ENCODE data around the gene ZW10. TPM values are rescaled to one million over a fixed set of nuclear protein-coding genes. Genes with fewer than 3 reads are reported as not detected.
"Not testable (repeated sequence)": the region's sequence is repeated elsewhere in the genome, so short reads cannot be mapped to it uniquely, and the experiment has no call there.

The ZW10 gene
- total and polyA plus RNA-seq, 10 of the 15 experiments (the other 5 are each of a cell fraction or from before 2014, with no cell fraction given), result 5.4 to 32.0 (median 17.3) TPM

DNA sequence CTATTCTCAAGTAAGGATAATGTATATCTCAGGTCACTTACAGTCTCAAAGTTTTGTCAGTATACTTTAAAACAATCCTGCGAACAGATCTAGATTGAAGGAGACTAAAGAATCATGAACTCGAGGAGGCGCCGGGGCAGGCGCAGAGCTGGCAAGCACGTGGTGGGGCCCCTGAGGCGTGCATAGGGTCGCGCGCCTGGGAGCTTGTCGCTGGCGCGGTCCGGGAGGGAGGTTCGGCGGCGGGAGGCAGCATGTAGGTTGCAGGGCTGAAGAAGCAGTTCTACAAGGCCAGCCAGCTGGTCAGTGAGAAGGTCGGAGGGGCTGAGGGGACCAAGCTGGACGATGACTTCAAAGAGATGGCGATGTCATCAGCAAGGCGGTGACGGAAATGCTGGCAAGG, 15.5 kb upstream of the ZW10 start:
- H3K27me3 ChIP-seq (replicated peaks in 1 of 2; ENCODE audit: control insufficient read depth in 2 of 2, insufficient read depth in 2 of 2, low read length in 1 of 2); H3K9ac ChIP-seq (ENCODE audit: control insufficient read depth, insufficient read depth, low read length); H3K27ac ChIP-seq (ENCODE audit: control insufficient read depth, insufficient read depth); H2AFZ ChIP-seq (ENCODE audit: control insufficient read depth, low read depth, low read length); H4K20me1 ChIP-seq (ENCODE audit: control insufficient read depth, insufficient read depth); RAD21 ChIA-PET (ENCODE audit: unreplicated experiment); POLR2A ChIA-PET; in situ Hi-C loops (cut with MboI); intact Hi-C loops (cut with micrococcal nuclease; ENCODE audit: unreplicated experiment); H3K4me1 ChIP-seq (ENCODE audit: control insufficient read depth, insufficient read depth, low read length); SMC1A ChIA-PET (ENCODE audit: uncharacterized antibody, unreplicated experiment); H3K4me2 ChIP-seq (ENCODE audit: control insufficient read depth, insufficient read depth); H3K4me3 ChIP-seq; H3K36me3 ChIP-seq (ENCODE audit: control insufficient read depth in 2 of 2, insufficient read depth in 2 of 2, low read length in 1 of 2); ATAC-seq; FAIRE-seq; H3K9me3 ChIP-seq (replicated peaks; ENCODE audit: control insufficient read depth, insufficient read depth, low read length); H3K79me2 ChIP-seq (ENCODE audit: control insufficient read depth, insufficient read depth, low read length); CTCF ChIA-PET; DNase-seq (ENCODE audit: low read depth, low spot score); BruUV-seq (replicated peaks): not testable (repeated sequence)
- WGBS (ENCODE audit: insufficient coverage, insufficient replicate concordance, low lambda C conversion rate, missing lambda C conversion rate), result 79% methylated on average over 22 of the region's 22 CpGs

DNA sequence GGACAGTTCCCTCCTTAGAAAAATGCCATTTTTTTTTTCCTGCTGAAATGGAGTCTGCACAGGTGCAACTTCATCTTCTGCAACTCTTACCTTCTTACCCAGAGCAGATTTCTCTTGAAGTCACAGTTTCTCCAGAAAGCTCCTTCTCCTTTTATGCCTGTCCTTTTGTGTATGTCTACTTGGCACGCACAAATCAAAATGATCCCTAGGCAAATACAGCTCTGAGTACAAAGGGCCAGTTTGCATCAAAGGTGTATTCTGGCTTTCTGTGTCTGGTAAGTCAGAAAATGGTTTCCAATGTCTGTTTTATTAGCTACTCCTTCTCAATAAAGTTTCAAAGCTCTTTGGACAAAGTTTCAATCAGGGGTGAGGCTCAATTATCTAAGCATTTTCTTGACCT, 8.6 kb upstream of the ZW10 start:
- Histone ChIP-seq H3K4me2 (ENCODE audit: control insufficient read depth, insufficient read depth) (no peak overlapping the region), H3K4me3 (no peak overlapping the region), H3K9ac (ENCODE audit: control insufficient read depth, insufficient read depth, low read length) (no peak overlapping the region), H4K20me1 (ENCODE audit: control insufficient read depth, insufficient read depth) (no peaks in the 10 kb centered on the region), H3K9me3 (replicated peaks; ENCODE audit: control insufficient read depth, insufficient read depth, low read length) (no peaks in the 10 kb centered on the region), H3K4me1 (ENCODE audit: control insufficient read depth, insufficient read depth, low read length) (no peaks in the 10 kb centered on the region), H3K79me2 (ENCODE audit: control insufficient read depth, insufficient read depth, low read length) (no peaks in the 10 kb centered on the region), H3K27ac (ENCODE audit: control insufficient read depth, insufficient read depth) (no peak overlapping the region), H3K27me3 (replicated peaks in 1 of 2; ENCODE audit: control insufficient read depth in 2 of 2, insufficient read depth in 2 of 2, low read length in 1 of 2) (peaks cover 2 to 3% of the 10 kb centered on the region in 2 experiments; a peak in 2 of 4 replicates), H3K36me3 (ENCODE audit: control insufficient read depth in 2 of 2, insufficient read depth in 2 of 2, low read length in 1 of 2) (no peaks in the 10 kb centered on the region), H2AFZ (ENCODE audit: control insufficient read depth, low read depth, low read length) (no peak overlapping the region)
- ChIA-PET RAD21 (ENCODE audit: unreplicated experiment) (no interaction called here), SMC1A (ENCODE audit: uncharacterized antibody, unreplicated experiment) (interaction anchor here (1.8 kb wide), 1 partner anchor 24 kb away, joined by 3 read pairs; no protein-coding TSS in a partner anchor), CTCF (interaction anchor here (1.9 kb wide), 1 partner anchor 9 kb away, joined by 11 read pairs; the partner anchor contains the start of gene ZW10), POLR2A (no interaction called here)
- in situ Hi-C loops (cut with MboI), result no loop called here
- FAIRE-seq (no peak), ATAC-seq (no peak), DNase-seq (ENCODE audit: low read depth, low spot score) (no peak)
- BruUV-seq (replicated peaks), result no TSS peak
- 89% methylated on average over 1 of the region's 1 CpG for WGBS (ENCODE audit: insufficient coverage, insufficient replicate concordance, low lambda C conversion rate, missing lambda C conversion rate)
- intact Hi-C loops (cut with micrococcal nuclease; ENCODE audit: unreplicated experiment), result no loop called here
- no peak for TF ChIP-seq GATAD2B (conservative IDR thresholded peaks at IDR 0.05; ENCODE audit: low read depth)
- TF ChIP-seq, protein P1, sequence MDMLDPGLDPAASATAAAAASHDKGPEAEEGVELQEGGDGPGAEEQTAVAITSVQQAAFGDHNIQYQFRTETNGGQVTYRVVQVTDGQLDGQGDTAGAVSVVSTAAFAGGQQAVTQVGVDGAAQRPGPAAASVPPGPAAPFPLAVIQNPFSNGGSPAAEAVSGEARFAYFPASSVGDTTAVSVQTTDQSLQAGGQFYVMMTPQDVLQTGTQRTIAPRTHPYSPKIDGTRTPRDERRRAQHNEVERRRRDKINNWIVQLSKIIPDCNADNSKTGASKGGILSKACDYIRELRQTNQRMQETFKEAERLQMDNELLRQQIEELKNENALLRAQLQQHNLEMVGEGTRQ (IDR thresholded peaks at IDR 0.05; ENCODE audit: borderline replicate concordance, low read depth, low read length), result no peak
- TF ChIP-seq POU2F2 (IDR thresholded peaks at IDR 0.05; ENCODE audit: borderline replicate concordance, low read depth, low read length), result no peak
- no peak for TF ChIP-seq MYB (IDR thresholded peaks at IDR 0.05; ENCODE audit: borderline replicate concordance, low read depth, low read length)
- no peak for TF ChIP-seq SMARCA5 (IDR thresholded peaks at IDR 0.05)
- TF ChIP-seq, protein P2, sequence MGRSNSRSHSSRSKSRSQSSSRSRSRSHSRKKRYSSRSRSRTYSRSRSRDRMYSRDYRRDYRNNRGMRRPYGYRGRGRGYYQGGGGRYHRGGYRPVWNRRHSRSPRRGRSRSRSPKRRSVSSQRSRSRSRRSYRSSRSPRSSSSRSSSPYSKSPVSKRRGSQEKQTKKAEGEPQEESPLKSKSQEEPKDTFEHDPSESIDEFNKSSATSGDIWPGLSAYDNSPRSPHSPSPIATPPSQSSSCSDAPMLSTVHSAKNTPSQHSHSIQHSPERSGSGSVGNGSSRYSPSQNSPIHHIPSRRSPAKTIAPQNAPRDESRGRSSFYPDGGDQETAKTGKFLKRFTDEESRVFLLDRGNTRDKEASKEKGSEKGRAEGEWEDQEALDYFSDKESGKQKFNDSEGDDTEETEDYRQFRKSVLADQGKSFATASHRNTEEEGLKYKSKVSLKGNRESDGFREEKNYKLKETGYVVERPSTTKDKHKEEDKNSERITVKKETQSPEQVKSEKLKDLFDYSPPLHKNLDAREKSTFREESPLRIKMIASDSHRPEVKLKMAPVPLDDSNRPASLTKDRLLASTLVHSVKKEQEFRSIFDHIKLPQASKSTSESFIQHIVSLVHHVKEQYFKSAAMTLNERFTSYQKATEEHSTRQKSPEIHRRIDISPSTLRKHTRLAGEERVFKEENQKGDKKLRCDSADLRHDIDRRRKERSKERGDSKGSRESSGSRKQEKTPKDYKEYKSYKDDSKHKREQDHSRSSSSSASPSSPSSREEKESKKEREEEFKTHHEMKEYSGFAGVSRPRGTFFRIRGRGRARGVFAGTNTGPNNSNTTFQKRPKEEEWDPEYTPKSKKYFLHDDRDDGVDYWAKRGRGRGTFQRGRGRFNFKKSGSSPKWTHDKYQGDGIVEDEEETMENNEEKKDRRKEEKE (IDR thresholded peaks at IDR 0.05), result no peak
- no peak for TF ChIP-seq CREM (IDR thresholded peaks at IDR 0.05; ENCODE audit: low read depth)
- TF ChIP-seq BHLHE40 (IDR thresholded peaks at IDR 0.05; ENCODE audit: borderline replicate concordance in 1 of 2, low read depth in 2 of 2, low read length in 1 of 2), result no peak

Data from GM12878 (cell line).